ENCODE measurements around the gene CT45A9.

GRCh38 chrX:135893294-135893817 is 21.7 kb upstream of the CT45A9 start, which contains the start of the genes CT45A10 and SAGE1:
- TF ChIP-seq EZH2 (IDR thresholded peaks at IDR 0.05) = no peak
- no peak for TF ChIP-seq CTCF (IDR thresholded peaks at IDR 0.05)
